RWPE1 (cell line): ENCODE results near the gene PALD1.
"Not testable (repeated sequence)": the region's sequence is repeated elsewhere in the genome, so short reads cannot be mapped to it uniquely, and the experiment has no call there.

Source experiments
- CTCF ChIA-PET: fragments of 350-600 bp; sonication (Branson Sonifier 250); formaldehyde crosslinking; extraction: SDS; loops from one replicate; lab custom pipeline; 2021; lab: Yijun Ruan, JAX
- POLR2A ChIA-PET: fragments of 400-600 bp; formaldehyde crosslinking; extraction: SDS; loops from one replicate; lab custom pipeline; 2020; ENCODE audit warnings: antibody characterized with exemption; ENCODE audit not compliant: low non-redundant PET; lab: Yijun Ruan, JAX
- DNase-seq: peaks from one replicate; pipeline ENCODE4 v3.0.0; 2012; ENCODE audit warnings: low spot score
- H3K27ac ChIP-seq: fragments of 450-650 bp; 2 replicates; pipeline ENCODE4 v1.5.1; 2017
- TF ChIP-seq, protein P1 (sequence below): fragments of 450-650 bp; conservative IDR thresholded peaks from 2 replicates; pipeline ENCODE4 v1.5.1; 2017; ENCODE audit warnings: low read depth, mild to moderate bottlenecking

PALD1 gene

DNA sequence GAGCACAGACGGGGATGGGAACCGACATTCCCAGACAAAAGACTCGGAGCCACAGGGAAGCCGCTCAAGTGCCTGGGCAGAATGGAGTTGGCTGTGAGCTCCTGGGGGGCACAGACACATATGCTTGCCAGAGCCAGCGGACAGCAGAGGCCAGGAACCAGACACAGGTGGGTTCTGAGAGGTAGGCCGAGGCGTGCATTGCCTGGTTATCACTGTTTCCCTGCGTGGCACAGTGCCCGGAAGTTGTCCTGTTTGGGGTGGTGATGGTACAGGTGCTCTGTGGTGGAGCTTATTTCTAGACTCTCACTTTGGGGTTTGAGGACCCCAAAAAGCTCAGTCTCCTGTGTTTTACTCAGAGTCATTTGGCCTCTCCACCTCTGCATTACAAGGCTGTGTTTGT lies 2.5 kb downstream of the PALD1 start:
- TF ChIP-seq, protein P1, sequence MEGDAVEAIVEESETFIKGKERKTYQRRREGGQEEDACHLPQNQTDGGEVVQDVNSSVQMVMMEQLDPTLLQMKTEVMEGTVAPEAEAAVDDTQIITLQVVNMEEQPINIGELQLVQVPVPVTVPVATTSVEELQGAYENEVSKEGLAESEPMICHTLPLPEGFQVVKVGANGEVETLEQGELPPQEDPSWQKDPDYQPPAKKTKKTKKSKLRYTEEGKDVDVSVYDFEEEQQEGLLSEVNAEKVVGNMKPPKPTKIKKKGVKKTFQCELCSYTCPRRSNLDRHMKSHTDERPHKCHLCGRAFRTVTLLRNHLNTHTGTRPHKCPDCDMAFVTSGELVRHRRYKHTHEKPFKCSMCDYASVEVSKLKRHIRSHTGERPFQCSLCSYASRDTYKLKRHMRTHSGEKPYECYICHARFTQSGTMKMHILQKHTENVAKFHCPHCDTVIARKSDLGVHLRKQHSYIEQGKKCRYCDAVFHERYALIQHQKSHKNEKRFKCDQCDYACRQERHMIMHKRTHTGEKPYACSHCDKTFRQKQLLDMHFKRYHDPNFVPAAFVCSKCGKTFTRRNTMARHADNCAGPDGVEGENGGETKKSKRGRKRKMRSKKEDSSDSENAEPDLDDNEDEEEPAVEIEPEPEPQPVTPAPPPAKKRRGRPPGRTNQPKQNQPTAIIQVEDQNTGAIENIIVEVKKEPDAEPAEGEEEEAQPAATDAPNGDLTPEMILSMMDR: no peak
- ChIA-PET POLR2A (no interaction called here), CTCF (no interaction called here)
- DNase-seq: no peak
- H3K27ac ChIP-seq: no peak overlapping the region

DNA sequence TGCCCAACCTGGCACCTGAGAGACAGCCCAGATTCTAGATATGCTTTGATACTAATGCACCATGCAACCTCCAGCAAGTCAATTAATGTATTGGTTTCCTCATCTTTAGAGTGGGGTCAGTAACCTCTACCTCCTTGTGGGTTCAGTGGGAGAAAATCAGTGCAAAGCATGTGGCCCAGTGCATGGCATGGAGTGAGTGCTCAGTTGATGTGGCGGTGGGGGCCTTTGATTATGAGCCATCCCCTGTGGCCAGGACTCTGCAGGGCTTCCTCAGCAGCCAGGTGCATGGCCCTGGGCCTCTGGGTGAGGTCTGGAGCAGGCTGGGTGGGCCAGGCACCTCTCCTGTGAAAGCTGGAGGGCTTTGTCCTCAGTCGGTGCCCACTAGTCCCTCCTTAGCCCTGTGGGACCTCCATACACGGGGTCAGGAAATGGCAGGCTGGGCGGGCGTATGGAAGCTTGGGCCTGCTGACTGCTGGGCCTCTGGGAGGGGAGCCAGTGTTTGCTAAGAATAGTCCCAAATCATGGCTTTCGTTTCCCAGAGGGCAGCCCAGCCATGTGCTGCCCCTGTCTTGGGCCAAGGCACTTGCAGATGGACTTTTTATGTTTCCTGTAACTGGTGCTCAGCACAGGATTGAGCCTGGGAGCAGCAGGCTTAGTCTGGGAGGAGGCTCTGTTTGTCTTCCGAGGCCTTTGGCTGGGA lies 3.4 kb downstream of the PALD1 start:
- no peak overlapping the region for H3K27ac ChIP-seq
- DNase-seq: no peak
- TF ChIP-seq, protein P1: no peak
- POLR2A ChIA-PET: no interaction called here
- CTCF ChIA-PET: no interaction called here

DNA sequence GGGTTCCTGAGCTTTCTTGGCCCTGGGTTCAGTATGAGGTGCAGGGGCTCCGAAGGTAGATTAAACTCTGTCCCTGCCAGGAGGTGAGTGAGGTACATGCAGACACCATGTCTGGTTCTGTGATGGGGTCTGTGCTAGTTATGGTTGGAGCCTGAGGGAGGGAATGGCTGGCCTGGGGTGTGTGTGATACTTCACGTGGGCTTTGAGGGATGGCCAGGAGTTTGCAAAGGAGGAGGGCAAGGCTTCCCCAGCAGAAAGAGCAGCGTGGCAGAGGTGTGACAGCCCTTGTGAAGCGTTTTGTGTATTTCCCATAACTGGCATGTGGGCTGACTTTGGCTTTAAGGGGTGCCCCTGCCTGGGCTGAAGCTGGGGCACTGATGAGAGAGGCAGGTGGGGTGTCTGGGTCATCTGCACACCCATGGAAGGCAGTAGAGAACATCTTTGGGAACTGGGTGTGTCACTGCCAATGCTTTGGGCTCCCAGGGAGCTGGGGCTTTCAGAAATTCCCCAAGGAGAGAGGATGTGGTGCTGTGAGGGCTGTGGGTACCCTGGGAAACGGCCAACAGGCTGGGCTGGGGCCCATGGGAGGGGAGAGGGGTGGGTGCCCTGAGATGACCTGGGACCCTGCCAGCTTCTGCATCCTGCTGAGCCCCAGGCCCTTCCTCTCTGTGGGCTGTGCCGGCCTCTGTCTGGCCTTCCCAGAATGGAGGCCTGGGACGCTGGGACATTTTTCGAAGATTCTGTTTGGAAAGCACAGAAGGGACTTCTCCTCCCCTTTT lies 4.6 kb downstream of the PALD1 start:
- CTCF ChIA-PET: no interaction called here
- TF ChIP-seq, protein P1: no peak
- H3K27ac ChIP-seq: no peak overlapping the region
- no peak for DNase-seq
- POLR2A ChIA-PET: no interaction called here

GRCh38 chr10:70483872-70484271 lies 5.3 kb downstream of the PALD1 start:
- not testable (repeated sequence) for DNase-seq
- CTCF ChIA-PET: interaction anchor here (0.7 to 0.8 kb wide), 2 partner anchors 31 to 441 kb away, joined by 3 read pairs; no protein-coding TSS in a partner anchor

GRCh38 chr10:70487824-70488223 lies 9.3 kb downstream of the PALD1 start:
- ChIA-PET POLR2A (no interaction called here), CTCF (interaction anchor here (0.6 kb wide), 1 partner anchor 302 kb away, joined by 4 read pairs; no protein-coding TSS in a partner anchor)
- H3K27ac ChIP-seq: no peak overlapping the region
- TF ChIP-seq, protein P1: no peak
- DNase-seq: no peak

More at GRCh38 chr10:70483872-70484271, 5.3 kb downstream of the PALD1 start:
- POLR2A ChIA-PET, H3K27ac ChIP-seq: not testable (repeated sequence)

DNA sequence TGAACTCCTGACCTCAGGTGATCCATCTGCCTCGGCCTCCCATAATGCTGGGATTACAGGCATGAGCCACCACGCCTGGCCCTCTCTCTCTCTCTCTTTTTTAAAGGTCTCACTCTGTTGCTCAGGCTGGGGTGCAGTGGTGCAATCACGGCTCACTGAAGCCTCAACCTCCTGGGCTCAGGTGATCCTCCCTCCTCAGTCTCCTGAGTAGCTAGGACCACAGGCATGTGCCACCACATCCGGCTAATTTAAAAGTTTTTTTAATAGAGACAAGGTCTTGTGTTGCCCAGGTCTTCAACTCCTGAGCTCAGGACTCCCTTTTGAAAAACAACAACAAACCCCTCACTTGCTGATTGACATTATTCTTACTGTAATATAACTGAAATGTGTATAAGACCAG lies 11.6 kb downstream of the PALD1 start:
- no peak for DNase-seq
- ChIA-PET CTCF (interaction anchor here (0.5 to 1.1 kb wide), 2 partner anchors 28 to 410 kb away, joined by 3 read pairs; no protein-coding TSS in a partner anchor), POLR2A (no interaction called here)
- TF ChIP-seq, protein P1: no peak
- no peak overlapping the region for H3K27ac ChIP-seq
